Activated CD8-positive, alpha-beta memory T cell treated with anti-CD3 and anti-CD28 coated beads for 24 hours (primary cell): ENCODE measurements around the gene PTPRG.

Experiments
- DNase-seq: peaks from one replicate; pipeline ENCODE4 v3.0.0-alpha.2; 2020

The PTPRG gene

GRCh38 chr3:61908382-61908781 lies 347.0 kb downstream of the PTPRG start:
- no peak for DNase-seq

GRCh38 chr3:61910732-61911131 lies 349.4 kb downstream of the PTPRG start:
- no peak for DNase-seq

- no peak for DNase-seq
Observed at GRCh38 chr3:61912158-61912557, 350.8 kb downstream of the PTPRG start.

DNA sequence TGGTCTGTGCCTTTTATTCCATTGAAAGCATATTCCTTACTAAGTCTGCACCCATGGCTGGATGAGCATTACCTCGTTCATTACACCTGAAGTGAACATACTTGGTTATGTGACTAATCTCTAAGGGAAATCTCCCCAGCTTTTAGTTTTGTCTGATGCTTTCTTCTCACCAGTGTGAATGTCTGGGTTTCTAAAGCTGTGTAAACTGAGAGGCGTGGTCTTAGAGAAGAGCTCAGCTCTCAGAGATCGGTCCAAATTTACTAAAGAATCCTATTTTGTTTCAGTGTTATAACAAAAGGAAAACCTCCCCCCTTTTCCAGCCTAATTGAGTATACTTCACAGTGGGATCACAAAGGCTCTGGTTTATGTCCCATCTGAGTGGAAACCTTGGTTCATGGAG lies 352.3 kb downstream of the PTPRG start:
- DNase-seq = no peak

DNA sequence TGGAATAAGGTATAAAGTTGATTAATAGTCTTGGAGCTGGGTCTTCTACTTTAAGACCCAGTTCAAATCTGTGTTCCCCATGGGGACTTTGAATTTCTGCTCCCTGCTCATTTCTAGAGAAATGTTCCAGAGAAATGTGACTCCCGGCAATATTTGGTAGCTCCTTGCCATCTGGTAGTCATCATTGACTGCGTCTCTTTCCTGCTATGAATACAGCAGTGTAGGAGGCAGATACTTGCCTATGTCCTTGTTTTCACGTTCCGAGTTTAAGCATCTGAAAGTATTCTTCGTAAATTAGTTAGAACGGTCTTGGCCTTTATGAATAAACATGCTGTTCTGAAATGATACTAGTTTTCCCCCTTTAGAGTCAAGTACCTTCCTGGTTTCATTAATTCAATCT lies 352.9 kb downstream of the PTPRG start:
- no peak for DNase-seq

- DNase-seq = no peak
Observed at GRCh38 chr3:61915296-61915695, 353.9 kb downstream of the PTPRG start.

DNA sequence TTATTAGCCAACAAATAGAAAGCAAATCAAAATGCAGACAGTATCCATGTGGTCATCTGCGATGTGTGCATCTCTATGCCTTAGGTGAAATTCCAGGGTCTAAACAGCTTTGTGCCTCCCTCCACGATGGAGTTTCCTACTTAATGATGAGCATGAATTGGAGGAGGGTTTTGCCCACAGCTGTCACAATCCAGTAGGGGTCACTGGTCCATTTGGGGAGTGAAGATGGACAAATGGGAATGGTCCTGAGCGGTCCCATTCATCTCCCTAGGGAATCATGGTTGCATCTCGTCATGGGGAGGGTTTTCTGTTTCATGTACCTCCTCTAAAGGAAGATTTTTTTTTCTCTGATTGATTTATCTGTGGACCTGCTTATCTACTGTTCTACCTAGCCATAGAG lies 358.0 kb downstream of the PTPRG start:
- no peak for DNase-seq

GRCh38 chr3:61922118-61922517 lies 360.7 kb downstream of the PTPRG start:
- no peak for DNase-seq

DNA sequence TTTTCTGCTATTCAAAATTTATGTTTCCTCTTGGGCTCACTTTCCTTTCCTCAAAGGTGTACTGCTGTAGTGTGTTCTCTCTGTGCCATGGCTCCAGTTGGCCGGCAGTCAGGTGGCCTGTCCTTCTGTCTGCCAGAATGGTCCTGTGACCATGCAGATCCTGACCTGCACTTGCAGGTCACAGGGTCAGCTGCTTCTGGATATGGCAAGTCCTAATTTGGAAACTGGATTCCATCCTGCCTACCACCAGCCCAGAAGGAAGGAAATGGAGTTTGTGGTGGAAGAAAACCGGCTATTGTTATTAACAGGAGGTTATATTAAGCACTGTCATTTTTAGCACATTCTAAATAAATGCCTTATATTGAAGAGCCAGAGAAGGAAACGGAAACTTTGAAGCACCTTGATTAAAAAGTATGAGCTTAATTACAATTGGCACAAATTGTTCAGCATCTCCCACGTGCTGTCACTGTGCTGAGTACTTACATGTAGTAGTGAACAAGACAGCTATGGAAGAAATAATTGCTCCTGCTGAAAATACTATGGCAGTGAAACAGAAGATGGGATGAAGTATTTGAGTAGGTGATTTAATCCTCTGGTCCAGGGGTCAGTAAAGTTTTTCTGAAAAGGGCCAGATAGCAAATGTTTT lies 362.8 kb downstream of the PTPRG start:
- no peak for DNase-seq

DNA sequence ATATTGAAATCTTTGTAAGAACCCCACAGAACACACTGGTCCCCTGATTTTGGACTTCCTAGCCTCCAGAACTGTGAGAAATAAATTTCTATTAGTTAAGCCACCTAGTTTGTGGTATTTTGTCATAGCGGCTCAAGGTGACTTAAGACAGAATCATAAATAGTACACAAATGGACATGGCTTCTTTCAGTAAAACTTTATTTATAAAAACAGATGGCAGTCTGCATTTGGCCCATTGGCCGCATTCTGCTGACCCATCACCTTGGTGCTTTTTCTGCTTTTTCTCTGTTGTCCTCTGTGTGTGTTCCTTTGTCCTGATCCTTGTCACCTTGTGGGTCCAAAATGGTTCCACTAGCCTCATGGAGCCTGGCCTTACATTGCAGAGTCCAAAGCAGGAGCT lies 363.6 kb downstream of the PTPRG start:
- DNase-seq = no peak

DNA sequence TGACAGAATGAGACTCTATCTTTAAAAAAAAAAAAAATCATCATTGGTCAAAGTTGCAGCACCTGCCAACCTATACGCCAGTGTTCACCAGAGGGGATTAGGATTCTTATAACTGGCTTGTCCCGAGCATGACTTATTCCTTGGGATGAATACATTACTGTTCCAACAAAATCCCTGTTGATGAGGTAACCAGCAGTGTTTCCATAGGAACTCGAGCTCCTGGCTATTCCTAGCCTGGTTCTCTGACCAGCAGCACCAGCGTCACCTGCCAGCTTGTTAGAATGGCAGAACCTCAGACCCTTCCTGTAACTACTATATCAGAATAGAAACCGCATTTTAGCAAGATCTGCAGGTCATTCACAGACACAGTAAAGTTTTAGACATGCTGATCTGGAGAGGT lies 364.4 kb downstream of the PTPRG start:
- DNase-seq = no peak

- DNase-seq = no peak
Observed at GRCh38 chr3:61926923-61927322, 365.6 kb downstream of the PTPRG start.

- no peak for DNase-seq
Observed at GRCh38 chr3:61927332-61927731, 366.0 kb downstream of the PTPRG start.

DNA sequence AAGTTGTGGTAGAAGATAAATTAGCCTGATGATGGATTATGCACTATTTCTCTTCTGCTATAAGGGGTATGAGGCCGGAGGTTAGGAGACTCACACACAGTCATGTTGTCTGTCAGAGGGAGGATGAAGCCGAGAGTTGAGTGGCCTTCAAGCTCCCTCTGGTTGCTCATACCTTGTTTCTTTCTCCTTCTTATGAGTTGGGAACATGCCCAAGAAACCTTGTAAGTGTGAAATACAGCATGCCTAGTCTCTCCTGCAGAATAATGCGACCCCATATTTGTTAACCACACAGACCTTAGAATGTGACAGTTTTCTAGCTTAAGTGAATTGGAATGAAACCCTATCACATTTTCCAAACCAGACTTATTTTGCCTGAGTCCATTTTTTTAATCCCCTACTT lies 366.7 kb downstream of the PTPRG start:
- no peak for DNase-seq

DNA sequence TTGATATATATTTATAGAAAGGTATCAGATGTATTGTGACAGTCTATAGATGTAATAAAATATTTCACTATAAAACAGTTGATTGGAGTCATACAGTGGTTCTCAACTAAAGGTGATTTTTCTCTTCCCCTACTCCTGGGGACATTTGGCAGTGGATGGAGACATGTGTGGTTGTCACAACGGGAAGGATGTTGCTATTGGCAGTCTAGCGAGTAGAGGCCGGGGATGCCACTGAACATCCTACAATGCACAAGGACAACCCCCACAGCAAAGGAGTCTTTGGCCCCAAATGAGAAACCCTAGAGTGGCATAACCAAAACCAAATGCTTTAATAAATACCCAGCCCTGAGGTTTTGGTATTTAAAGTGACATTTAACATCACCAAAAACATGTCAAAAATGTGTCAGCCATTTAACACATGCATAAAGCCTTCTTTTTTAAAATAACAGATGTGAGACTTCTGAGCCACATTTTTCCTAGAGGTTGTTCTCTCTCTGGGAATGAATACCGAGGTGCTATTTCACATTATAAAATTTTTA lies 367.5 kb downstream of the PTPRG start:
- DNase-seq = no peak

DNA sequence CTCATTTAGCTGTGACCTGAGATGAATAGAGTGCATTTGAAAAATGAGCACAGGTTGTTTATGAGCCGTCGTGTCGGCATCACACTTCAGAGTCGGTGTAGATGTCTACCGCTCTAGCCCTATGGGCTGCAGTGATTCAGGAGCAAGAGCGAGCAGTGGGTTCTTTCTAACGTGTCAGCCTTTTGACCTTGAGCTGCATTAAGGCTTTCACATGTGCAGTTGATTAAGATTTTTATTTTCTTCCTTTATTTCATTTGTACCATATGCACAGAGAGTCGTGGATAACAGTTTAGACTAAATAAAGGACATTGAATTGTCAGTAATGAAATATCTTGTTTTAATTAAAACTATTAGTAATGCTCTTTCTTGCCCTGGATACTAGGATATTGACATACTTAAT lies 368.2 kb downstream of the PTPRG start:
- DNase-seq = no peak

- DNase-seq = no peak
Observed at GRCh38 chr3:61932499-61932898, 371.1 kb downstream of the PTPRG start.

DNA sequence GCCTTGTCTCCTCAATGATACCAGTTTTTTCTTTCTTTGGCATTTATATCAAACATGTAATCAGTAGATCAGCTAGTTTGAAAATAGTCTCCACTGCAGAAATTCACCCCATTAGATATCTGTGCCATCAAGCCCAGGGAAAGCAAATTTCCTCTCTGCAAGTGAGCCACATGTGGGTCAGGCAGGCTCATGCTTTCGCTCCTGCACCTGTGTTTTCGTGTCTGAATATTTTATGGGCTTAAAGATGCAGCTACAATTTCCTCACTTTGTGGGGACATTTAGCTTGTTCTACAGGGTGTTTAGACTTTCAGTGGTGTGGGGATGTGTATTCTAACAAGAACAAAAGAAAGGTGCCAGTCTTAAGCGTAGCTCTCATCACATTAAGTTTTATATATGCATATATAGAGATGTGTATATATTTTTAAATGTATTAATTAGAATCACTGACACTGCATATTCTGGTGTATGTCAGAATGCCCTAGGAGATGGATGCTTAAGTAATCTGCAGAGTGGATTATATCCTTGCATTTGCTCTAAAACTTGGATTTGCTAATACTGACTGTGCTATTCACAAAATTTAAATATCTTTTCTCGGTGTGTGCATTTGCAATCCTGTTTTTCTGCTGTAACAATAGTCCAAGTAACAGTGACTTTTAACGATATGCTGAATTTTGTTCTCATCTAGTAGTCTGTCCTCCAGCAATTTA lies 372.6 kb downstream of the PTPRG start:
- DNase-seq = no peak

GRCh38 chr3:61934505-61934871 lies 373.1 kb downstream of the PTPRG start:
- DNase-seq = no peak

GRCh38 chr3:61935814-61936213 lies 374.4 kb downstream of the PTPRG start:
- no peak for DNase-seq

- no peak for DNase-seq
Observed at GRCh38 chr3:61936344-61936937, 375.1 kb downstream of the PTPRG start.

DNA sequence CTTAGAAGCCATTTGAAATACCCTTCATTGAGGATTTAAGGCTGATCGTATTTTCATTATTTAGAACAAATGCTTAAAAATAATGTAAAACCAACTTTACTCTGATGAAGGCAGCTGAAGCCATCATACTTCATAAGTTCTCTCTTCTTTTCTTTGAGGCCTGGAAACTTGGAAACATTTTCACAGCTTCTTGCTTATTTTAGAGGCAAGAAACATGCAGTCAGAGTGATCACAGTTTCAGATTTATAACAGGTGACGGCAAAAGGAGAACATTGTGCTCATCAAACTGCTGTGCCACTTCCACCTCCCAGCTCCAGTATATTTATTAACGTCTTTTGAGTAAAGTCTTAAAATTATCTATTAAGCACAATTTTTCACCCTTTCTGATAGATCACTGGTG lies 376.1 kb downstream of the PTPRG start:
- DNase-seq = no peak

GRCh38 chr3:61938878-61939549 lies 377.6 kb downstream of the PTPRG start:
- no peak for DNase-seq

- DNase-seq = no peak
Observed at GRCh38 chr3:61940236-61940635, 378.9 kb downstream of the PTPRG start.
